Nephron (organoid): ENCODE results near the gene ARTN.

Experiments
- H3K27ac Mint-ChIP-seq, 3 experiments: 2 replicates each; pipeline ENCODE4 v1.8.0; 2020; ENCODE audit warnings: mixed read lengths in 3 of 3, mild to moderate bottlenecking in 2 of 3, moderate library complexity in 1 of 3
- H3K27me3 Mint-ChIP-seq: 2 replicates; pipeline ENCODE4 v1.8.0; 2021; ENCODE audit warnings: low read depth, mild to moderate bottlenecking, moderate library complexity, mixed read lengths
- H3K36me3 Mint-ChIP-seq: 2 replicates; pipeline ENCODE4 v1.8.0; 2020; ENCODE audit warnings: low read depth, mixed read lengths
- H3K4me1 Mint-ChIP-seq: 2 replicates; pipeline ENCODE4 v1.8.0; 2020; ENCODE audit warnings: mixed read lengths
- H3K4me3 Mint-ChIP-seq, 3 experiments: 2 replicates each; pipeline ENCODE4 v1.8.0; 2020; ENCODE audit warnings: mild to moderate bottlenecking in 3 of 3, mixed read lengths in 3 of 3, moderate library complexity in 2 of 3
- H3K9me3 Mint-ChIP-seq: 2 replicates; pipeline ENCODE4 v1.8.0; 2020; ENCODE audit warnings: mixed read lengths
- TF ChIP-seq, protein P1 (sequence below), 3 experiments: fragments of 200-600 bp; sonication (generic); IDR thresholded peaks; one replicate each; pipeline ENCODE4 v1.5.0; 2021; ENCODE audit warnings: antibody characterized with exemption in 3 of 3; ENCODE audit not compliant: unreplicated experiment in 3 of 3

ARTN gene

DNA sequence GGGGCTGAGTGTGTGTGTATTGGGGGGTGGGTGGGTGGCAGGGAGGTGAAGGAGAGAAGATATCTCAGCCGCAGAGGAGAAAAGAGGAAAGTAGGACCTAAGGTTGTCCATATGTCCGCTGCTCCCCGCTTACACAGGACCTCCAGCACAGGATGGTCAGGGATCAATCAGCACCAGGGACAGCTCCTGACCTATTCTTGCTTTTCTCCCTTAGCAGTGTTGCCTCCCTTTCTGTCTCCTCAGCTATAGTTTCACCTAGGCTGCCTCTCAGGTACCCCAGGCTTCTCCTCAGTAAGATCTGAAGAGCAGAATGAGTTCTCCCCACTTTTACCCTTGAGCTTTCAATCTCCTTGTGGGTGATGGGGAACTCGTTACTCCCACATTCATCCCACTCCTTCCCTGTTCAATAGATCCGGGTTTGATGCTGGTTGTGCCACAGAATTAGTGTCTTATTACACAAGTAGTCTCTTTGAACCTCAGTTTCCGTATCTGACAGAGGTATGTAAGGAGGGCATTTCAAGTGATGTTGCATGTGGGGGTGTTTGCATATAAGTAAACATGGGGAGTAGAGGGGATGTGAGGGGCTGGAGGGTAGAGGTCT, 34.8 kb downstream of the ARTN start:
- H3K36me3 Mint-ChIP-seq = peaks cover 13% of the 10 kb centered on the region
- TF ChIP-seq, protein P1, sequence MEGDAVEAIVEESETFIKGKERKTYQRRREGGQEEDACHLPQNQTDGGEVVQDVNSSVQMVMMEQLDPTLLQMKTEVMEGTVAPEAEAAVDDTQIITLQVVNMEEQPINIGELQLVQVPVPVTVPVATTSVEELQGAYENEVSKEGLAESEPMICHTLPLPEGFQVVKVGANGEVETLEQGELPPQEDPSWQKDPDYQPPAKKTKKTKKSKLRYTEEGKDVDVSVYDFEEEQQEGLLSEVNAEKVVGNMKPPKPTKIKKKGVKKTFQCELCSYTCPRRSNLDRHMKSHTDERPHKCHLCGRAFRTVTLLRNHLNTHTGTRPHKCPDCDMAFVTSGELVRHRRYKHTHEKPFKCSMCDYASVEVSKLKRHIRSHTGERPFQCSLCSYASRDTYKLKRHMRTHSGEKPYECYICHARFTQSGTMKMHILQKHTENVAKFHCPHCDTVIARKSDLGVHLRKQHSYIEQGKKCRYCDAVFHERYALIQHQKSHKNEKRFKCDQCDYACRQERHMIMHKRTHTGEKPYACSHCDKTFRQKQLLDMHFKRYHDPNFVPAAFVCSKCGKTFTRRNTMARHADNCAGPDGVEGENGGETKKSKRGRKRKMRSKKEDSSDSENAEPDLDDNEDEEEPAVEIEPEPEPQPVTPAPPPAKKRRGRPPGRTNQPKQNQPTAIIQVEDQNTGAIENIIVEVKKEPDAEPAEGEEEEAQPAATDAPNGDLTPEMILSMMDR (IDR thresholded peaks at IDR 0.05; ENCODE audit: unreplicated experiment in 3 of 3) = no peak
- H3K4me3 Mint-ChIP-seq = peak overlapping the region; percentile 40 to 62 (median 46)
- H3K9me3 Mint-ChIP-seq = no peaks in the 10 kb centered on the region
- H3K27ac Mint-ChIP-seq = no peak overlapping the region
- H3K27me3 Mint-ChIP-seq = no peaks in the 10 kb centered on the region
- H3K4me1 Mint-ChIP-seq = peaks cover 16% of the 10 kb centered on the region

DNA sequence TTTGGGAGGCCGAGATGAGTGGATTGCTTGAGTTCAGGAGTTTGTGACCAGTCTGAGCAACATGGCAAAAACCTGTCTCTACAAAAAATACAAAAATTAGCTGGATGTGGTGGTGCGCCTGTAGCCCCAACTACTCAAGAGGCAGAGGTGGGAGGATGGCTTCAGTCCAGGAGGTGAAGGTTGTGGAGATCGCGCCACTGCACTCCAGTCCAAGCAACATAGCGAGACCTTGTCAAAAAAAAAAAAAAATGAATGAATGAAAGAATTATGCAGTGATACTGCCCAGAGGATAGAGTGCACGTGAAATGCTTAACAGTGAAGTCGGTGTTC, 35.8 kb downstream of the ARTN start:
- Mint-ChIP-seq H3K9me3 (no peaks in the 10 kb centered on the region), H3K4me1 (peaks cover 24% of the 10 kb centered on the region), H3K27me3 (no peaks in the 10 kb centered on the region), H3K4me3 (peak overlapping the region; percentile 93 to 96 (median 94)), H3K36me3 (peaks cover 13% of the 10 kb centered on the region), H3K27ac (peak overlapping the region in 1 of 3 experiments; percentile 35)
- TF ChIP-seq, protein P1 (IDR thresholded peaks at IDR 0.05; ENCODE audit: unreplicated experiment in 3 of 3) = no peak

DNA sequence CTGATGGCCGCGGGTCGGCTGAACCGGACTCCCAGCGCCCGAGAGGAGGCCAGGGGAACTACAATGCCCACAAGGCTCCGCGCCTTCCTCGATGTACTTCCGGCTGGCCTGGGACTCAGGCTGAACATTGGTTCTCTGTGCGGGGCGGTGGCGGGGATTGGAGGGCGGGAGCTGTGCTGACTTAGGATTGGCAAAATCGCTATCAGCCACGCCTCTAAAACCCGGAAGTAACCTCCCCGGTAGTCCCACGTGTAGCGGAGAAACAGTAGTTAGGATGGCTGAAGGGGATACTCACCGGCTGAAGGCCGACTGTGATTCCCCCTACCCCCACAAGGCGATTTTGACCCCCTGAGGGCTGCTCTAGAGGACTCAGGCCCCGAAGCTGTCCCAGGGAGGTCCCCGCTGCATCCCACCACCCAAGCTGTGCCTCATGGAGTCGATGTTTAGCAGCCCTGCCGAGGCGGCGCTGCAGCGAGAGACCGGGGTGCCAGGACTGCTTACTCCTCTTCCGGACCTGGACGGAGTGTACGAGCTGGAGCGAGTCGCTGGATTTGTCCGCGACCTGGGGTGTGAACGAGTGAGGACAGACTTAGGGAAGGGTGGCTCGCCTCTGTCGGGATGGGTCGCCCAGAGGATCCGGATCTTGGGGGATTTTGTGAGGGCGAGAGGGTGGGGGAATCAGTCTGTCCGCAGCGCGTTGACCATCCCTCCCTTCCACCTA, 36.3 kb downstream of the ARTN start, which contains the start of gene DPH2:
Gene DPH2 (plus strand): TSS at position 265 of the 721 bp plus-strand sequence. CDS start 166 bp downstream, at position 431.
- Mint-ChIP-seq H3K27me3 (no peaks in the 10 kb centered on the region), H3K27ac (peak within 1 kb of the TSS in 1 of 3 experiments; percentile 35), H3K36me3 (peaks cover 13% of the 10 kb centered on the region), H3K9me3 (no peaks in the 10 kb centered on the region), H3K4me1 (peaks cover 25% of the 10 kb centered on the region), H3K4me3 (peak within 1 kb of the TSS; percentile 93 to 96 (median 94))
- TF ChIP-seq, protein P1 (IDR thresholded peaks at IDR 0.05; ENCODE audit: unreplicated experiment in 3 of 3) = no peak

DNA sequence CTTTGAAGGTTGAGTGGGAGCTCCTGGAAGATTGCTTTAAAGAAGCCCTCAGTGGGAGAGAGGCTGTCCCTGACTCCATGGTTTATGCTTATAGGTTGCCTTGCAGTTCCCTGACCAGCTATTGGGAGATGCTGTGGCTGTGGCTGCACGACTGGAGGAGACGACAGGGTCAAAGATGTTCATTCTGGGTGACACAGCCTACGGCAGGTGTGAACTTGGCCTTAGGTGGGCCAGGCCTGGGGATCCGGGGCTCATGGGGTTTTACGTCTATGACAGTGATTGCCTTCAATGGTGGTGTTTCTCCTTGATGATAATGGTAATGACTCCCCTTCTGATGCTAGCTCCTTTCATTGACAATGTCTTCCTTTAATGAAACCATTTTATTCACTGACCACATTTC, 36.9 kb downstream of the ARTN start:
- Mint-ChIP-seq H3K27ac (no peak overlapping the region), H3K27me3 (no peaks in the 10 kb centered on the region), H3K9me3 (no peaks in the 10 kb centered on the region), H3K4me1 (peaks cover 25% of the 10 kb centered on the region), H3K36me3 (peaks cover 13% of the 10 kb centered on the region), H3K4me3 (peak overlapping the region; percentile 93 to 96 (median 94))
- TF ChIP-seq, protein P1 (IDR thresholded peaks at IDR 0.05; ENCODE audit: unreplicated experiment in 3 of 3) = no peak

DNA sequence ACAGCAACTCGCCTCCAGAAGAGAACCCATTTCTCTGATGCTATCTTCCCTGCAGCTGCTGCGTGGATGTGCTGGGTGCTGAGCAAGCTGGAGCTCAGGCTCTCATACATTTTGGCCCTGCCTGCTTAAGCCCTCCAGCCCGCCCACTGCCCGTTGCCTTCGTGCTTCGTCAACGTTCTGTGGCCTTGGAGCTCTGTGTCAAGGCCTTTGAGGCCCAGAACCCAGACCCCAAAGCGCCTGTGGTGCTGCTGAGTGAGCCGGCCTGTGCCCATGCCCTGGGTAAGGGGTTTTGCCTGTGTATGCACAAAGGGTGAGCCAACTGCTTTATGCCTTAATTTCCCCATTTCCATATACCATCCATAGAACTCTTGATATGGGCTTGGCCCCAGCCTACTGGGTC, 37.3 kb downstream of the ARTN start:
- Mint-ChIP-seq H3K4me3 (peak overlapping the region; percentile 93 to 96 (median 94)), H3K9me3 (no peaks in the 10 kb centered on the region), H3K27ac (no peak overlapping the region), H3K36me3 (peaks cover 13% of the 10 kb centered on the region), H3K4me1 (peaks cover 27% of the 10 kb centered on the region), H3K27me3 (no peaks in the 10 kb centered on the region)
- TF ChIP-seq, protein P1 (IDR thresholded peaks at IDR 0.05; ENCODE audit: unreplicated experiment in 3 of 3) = no peak
